ENCODE data around the gene SLIT3.

SLIT3 gene

DNA sequence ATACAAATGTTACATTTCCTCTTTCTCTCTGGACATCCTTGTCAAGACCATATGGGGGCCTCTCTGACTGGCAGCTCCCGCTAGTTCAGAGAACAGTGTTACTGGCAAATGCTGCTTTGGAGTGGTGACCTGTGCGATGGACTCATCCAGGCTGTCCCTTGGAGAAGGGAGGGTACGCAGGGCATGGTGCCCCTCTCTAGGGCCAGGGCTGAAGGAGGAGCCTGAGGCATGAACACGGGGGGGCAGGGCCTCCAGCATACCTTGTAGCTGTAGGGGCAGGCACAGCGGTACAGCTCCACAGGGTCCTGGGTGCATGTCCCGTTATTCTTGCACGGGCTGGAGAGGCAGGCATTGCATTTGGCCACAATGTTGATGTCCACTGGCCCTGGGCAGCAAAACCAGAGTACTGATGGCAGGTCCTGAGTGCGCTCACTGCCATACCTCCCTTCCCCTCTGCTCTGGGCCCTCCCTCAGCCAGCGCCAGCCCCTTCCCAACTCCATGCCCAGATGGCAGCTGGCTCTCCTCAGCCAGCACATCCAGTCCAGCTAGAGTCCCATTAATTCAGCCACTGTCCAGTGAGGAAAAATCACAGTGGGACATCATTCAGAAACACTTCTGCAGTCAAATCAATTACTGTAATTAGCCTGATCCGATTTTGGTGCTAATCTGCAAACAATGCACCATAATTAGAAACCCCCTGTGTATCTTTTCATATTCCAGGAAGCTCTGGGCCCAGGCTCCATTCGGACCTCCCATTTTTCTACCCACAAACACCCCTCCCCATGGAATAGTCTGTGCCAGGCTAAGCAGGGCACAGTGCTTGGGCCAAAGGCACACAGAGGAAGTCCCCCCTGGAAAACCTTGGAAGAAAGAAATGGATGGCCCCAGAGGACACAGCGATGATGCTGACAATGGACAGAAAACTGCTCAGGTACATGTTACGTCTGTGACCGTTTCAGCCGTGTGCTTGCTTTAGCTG is 592.9 kb downstream of the SLIT3 start:
- no peak overlapping the region for H3K4me3 ChIP-seq (ENCODE audit: low read length)
- TF ChIP-seq, protein P1, sequence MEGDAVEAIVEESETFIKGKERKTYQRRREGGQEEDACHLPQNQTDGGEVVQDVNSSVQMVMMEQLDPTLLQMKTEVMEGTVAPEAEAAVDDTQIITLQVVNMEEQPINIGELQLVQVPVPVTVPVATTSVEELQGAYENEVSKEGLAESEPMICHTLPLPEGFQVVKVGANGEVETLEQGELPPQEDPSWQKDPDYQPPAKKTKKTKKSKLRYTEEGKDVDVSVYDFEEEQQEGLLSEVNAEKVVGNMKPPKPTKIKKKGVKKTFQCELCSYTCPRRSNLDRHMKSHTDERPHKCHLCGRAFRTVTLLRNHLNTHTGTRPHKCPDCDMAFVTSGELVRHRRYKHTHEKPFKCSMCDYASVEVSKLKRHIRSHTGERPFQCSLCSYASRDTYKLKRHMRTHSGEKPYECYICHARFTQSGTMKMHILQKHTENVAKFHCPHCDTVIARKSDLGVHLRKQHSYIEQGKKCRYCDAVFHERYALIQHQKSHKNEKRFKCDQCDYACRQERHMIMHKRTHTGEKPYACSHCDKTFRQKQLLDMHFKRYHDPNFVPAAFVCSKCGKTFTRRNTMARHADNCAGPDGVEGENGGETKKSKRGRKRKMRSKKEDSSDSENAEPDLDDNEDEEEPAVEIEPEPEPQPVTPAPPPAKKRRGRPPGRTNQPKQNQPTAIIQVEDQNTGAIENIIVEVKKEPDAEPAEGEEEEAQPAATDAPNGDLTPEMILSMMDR (conservative IDR thresholded peaks at IDR 0.05; ENCODE audit: low read length), result no peak
- no peak for DNase-seq (ENCODE audit: low read depth)

DNA sequence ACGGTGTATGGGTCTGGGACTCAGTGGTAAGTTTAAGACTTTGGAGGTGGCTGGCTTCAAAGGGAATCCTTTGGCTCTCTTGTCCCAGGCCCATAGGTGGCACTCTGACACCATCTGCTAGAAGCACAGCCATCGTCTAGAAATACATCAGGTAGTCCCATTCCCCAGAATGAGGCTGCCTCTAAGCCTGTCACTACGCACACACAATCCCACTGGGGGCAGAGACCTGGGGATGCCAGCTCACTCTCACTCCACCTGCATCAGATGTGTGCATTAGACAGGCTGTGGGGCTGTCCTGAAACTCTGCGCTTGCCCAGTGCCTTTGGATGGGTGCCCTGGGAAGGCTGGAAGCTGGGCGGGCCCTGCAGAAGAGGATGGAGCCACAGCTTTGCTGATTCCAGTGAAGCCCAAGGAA is 594.3 kb downstream of the SLIT3 start:
- TF ChIP-seq, protein P1 (conservative IDR thresholded peaks at IDR 0.05; ENCODE audit: low read length), result peak; percentile 56
- DNase-seq (ENCODE audit: low read depth), result peak; percentile 19
- H3K4me3 ChIP-seq (ENCODE audit: low read length), result no peak overlapping the region

DNA sequence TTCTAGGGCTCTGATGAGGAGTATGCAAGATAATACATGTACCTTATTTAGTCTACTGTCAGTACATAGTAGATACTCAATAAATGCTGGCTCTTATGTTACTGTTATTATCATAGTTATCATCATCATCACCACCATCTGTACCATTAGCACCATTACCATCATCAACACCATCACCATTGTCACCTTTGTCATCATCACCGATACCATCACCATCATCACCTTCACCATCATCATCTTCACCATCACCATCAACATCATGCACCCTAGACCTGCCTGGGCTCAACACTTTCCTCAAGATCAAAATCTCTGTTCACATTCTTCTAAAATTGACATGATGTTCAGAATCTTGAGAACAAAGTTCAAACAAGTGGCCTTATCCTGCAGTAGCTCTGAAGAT is 595.6 kb downstream of the SLIT3 start:
- DNase-seq (ENCODE audit: low read depth), result no peak
- H3K4me3 ChIP-seq (ENCODE audit: low read length), result no peak overlapping the region
- TF ChIP-seq, protein P1 (conservative IDR thresholded peaks at IDR 0.05; ENCODE audit: low read length), result no peak

DNA sequence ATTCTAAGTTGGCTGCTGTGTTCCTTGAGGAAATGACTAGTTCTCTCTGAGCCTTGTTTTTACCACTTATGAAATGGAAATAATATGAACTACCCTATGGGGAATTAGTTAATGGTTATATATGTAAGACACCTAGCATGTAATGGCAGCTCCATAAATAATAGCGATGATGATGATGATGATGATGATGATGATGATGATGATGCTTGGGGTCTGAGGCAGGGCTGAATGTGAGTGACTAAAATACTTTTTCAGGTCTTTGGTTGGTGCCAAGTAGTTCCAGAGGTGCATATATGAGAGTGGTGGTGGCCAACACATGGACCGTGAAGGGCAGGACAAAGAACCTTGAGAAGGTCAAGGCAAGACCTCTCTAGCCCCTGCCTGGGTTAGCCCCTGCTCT is 598.4 kb downstream of the SLIT3 start:
- H3K4me3 ChIP-seq (ENCODE audit: low read length), result no peak overlapping the region
- no peak for DNase-seq (ENCODE audit: low read depth)
- TF ChIP-seq, protein P1 (conservative IDR thresholded peaks at IDR 0.05; ENCODE audit: low read length), result no peak

DNA sequence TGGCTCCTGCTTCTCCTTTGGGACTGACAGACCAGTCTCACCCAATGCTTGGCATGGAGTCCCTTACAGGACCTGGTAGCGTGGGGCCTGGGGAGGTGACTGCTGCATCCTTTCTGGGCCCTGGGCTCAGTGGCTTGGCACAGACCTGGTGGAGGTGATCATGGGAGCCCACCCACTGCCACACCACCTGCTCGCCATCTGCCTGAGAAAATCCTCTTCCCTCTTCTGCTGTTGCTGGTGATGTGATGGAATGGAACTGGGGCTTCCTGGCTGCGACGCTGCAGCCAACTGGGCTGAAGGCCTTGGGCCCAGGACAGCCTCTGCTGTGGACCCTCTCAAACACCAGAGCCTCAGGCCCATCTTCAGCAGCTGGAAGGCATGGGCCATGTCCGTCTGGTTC is 599.3 kb downstream of the SLIT3 start:
- TF ChIP-seq, protein P1 (conservative IDR thresholded peaks at IDR 0.05; ENCODE audit: low read length), result no peak

DNA sequence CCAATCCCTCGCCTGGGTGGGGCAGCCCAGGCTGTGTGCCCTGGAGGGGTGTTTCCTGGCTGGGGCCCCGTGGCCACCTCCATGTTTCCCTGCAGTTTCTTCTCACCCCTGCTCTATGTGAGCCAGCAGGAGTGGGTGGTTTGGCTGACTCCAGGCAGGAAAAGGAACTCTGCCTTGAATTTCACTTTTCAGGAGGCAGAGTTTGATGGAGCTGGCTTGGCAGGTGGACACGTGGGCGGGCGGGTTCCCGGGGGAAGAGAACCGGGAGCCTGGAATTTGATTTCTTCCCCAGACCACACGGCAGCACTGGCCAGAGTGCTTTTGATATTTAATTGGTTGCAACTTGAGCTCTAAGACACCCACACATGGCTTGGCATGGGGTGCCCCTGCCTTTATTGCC is 601.9 kb downstream of the SLIT3 start:
- TF ChIP-seq, protein P1 (conservative IDR thresholded peaks at IDR 0.05; ENCODE audit: low read length), result no peak
- H3K4me3 ChIP-seq (ENCODE audit: low read length), result no peak overlapping the region
- no peak for DNase-seq (ENCODE audit: low read depth)

More for the DNA sequence above, 599.3 kb downstream of the SLIT3 start:
- DNase-seq (ENCODE audit: low read depth), result no peak
- H3K4me3 ChIP-seq (ENCODE audit: low read length), result no peak overlapping the region
